HG02938 (cell line): ENCODE data around the gene VWA1.
"Not testable (repeated sequence)": the region's sequence is repeated elsewhere in the genome, so short reads cannot be mapped to it uniquely, and the experiment has no call there.

Experiments used
- ATAC-seq: cut with Tn5 transposase; IDR thresholded peaks from one replicate; pipeline ENCODE4 v1.9.1; 2021; ENCODE audit warnings: mild to moderate bottlenecking, moderate library complexity; ENCODE audit not compliant: unreplicated experiment

VWA1 gene

GRCh38 chr1:1482856-1483255, 47.4 kb downstream of the VWA1 start:
- no peak for ATAC-seq

GRCh38 chr1:1483714-1484113, 48.2 kb downstream of the VWA1 start:
- no peak for ATAC-seq

GRCh38 chr1:1484976-1485750, 49.7 kb downstream of the VWA1 start:
- ATAC-seq, result not testable (repeated sequence)

GRCh38 chr1:1485755-1486317, 50.3 kb downstream of the VWA1 start:
- ATAC-seq, result not testable (repeated sequence)

GRCh38 chr1:1487701-1488100, 52.2 kb downstream of the VWA1 start:
- ATAC-seq, result no peak

GRCh38 chr1:1489231-1489630, 53.7 kb downstream of the VWA1 start:
- ATAC-seq, result no peak

- ATAC-seq, result no peak
These were observed 54.4 kb downstream of the VWA1 start for GRCh38 chr1:1489861-1490260.

- no peak for ATAC-seq
These were observed 55.2 kb downstream of the VWA1 start for GRCh38 chr1:1490633-1491230.

- ATAC-seq, result no peak
These were observed 56.1 kb downstream of the VWA1 start for GRCh38 chr1:1491601-1492000.
